IPS-NIHi11 (cell line): ENCODE results near the gene GALNT9.
"Not testable (repeated sequence)": the region's sequence is repeated elsewhere in the genome, so short reads cannot be mapped to it uniquely, and the experiment has no call there.

Source experiments
- DNase-seq: peaks from one replicate; pipeline ENCODE4 v3.0.0; 2012; ENCODE audit warnings: mixed read lengths, low spot score

Gene GALNT9

DNA sequence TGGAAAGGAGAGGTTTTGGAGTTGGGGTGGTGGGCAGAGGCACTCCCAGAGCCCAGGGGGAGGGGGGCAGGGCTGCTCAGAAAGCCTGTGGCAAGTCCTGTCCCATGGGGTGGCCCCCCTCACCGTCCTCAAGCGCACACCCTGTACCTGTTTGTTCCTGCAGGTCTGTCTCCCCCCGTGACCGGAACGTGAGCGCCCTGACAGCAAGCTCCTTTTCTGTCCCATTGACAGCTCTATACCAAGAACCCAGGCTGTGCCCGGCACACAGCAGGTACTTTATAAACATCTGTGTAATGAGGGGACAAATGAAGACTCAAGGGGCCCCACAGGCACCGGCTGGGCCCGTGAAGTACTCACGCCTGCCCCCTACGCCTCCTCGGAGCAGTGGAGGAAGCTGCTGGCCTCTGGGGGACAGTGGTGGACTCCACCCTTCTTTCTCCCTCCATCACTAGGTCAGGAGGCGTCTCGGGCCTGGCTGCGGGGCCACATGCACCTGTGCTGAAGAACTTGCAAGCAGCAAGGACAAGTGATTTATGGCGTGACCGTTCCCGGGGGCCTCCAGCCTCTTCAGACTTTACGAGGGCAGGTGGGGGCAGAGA lies 65.8 kb downstream of the GALNT9 start:
- no peak for DNase-seq

DNA sequence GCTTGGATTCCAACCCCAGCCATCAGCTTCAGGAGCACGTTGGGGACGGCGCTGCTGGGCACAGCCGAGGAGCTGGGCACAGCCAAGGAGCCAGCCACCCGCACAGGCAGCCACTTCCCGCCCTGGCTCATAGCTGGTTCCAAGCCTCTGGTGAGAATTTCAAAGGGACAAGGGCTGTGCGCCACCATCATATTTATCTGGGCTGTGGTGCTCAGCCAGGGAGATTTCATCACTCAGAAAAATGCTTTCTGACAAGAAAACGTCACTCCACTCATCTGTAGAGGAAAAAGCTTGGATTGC lies 66.4 kb downstream of the GALNT9 start:
- DNase-seq = no peak

DNA sequence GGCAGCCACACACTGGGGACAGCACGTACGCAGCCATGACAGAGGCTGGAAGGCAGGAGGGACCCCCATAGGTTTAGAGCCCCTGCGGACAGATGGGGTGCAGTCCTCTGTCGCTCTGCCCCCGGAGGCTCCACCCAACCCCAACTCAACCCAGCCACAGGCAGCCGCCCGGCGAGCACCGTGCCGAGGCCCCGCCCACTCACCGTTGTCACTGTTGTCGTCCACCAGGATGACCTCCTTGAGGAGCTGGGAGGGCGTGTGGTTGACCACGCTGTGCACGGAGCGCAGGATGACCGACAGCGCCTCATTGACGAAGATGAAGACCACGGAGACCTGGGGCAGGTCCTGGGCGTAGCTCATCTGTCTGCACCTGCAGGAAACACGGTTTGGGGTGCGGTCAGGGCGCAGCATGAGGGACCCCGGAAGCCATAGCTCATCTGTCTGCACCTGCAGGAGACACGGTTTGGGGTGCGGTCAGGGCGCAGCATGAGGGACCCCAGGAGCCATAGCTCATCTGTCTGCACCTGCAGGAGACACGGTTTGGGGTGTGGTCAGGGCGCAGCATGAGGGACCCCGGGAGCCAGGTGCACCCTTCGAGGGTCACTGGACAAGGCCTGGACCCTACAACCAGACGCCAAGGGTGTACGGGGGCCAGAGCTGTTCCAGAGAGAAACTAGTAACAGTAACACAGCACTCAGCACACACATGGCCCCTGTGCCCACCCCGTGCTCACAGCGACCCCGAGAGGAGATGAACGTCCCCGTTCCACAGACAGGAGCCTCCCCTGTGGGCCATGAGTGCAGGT lies 66.9 kb downstream of the GALNT9 start:
- DNase-seq = no peak

DNA sequence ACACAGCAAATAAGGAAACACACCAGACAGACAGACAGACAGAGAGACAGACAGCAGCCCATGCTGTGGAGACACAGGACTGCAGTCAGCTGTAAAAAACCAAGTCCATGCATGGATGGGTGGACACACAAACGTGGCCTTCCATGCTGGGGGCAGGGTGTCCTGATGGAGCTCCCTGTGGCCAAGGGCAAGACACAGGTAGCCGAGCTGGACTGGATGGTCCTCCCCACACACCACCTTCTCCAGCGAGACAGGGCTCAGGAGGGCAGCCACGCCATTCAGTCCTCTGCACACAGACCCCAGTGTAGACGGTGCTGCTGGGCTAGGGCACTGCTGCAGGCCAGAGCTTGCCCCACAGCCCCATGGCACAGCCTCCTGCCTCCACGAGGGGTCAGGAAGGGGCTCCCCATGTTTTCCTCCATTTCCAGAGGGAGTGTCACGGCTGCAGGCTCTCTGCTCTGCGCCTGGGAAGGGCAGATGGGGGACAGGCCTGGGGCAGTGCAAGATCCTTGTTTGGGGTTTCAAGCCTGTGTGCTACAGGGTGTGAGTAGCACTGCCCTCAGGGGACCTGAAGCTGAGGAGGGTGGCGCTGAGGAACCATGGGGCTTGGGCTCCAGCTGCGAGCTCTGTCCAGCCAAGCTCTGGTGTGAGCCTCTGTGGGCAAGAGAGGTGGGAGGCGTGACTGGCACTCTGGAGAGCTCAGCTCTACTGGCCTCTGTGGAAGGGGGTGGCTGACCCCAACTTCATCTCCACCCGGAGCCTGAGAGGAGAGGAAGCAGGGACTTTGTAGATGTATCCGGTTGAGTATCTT lies 67.9 kb downstream of the GALNT9 start:
- DNase-seq = no peak

DNA sequence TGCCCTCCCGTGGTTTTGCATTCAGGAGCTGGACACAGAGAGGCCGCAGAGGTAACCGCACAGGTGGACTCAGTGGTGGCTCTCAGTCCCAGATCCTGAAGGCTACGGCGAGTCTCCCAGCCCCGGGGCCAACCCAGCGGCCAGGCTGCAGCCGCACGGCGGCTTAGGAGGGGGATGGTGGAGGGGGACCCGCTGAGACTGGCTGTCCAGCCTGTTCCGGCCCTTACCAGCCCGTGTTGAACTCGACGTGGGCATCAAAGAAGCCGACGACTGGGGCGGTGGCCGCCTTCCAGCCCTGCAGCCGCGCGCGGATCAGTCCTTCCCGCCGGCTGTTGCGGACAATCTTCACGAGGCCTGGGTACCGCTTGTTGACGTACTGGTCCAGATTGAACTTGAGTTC lies 68.7 kb downstream of the GALNT9 start:
- no peak for DNase-seq

DNA sequence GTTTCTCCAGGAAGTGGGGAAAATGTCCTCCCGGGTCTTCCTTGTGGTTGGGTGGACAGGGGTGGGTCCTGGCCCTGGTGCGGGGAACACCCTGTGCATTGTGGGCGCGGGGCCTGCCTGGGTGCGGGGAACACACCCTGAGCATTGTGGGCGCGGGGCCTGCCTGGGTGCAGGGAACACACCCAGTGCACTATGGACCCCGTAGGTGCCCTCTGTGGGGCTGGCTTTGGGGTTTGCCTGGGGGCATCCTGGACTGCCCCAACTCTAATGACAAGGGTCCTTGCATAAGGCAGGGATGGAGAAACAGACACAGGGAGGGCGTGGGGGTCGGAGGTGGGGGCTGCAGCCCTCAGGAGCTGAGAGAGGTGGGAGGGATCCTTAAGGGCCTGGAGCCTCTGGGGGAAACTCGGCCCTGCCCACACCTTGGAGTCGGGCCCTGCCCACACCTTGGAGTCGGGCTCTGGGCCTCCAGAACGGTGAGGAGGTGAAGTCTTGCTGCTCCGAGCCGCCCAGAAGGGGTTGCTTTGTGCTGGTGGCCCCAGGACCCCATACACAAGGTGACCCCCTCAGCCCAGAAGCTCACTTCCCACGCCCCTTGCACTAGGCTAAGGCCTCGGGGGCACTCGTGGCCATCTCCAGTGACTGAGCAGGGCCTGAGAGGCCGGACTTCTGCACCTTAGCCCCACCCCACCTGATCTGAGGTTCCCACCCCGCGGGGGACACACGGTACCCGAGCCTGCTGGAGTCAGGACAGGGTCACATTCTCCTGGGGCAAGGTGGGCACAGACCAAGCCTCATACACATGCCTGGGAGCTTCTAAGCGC lies 69.3 kb downstream of the GALNT9 start:
- no peak for DNase-seq

DNA sequence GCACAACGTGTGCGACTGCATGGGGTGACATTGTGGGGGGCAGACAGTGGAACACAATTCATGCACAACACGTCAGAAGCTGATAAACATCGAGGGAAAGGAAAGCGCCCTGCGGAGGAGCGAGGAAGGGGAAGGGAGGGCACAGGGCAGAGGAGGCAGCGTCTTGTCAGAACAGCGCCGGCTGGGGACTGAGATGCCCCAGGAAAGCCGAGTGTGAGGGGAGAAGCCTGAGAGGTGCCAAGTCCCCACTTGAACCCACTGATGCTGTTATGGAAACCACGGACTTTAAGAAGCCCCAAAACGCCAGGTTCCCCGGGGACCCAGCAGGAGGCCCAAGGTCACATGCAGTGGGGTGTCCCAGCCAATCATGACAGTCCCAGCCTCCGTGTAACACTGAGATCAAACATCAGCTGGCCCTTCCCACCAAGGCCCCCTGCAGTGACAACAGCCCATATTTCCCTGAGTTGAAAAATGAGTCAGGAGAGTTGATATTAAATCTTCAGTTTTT lies 70.0 kb downstream of the GALNT9 start:
- no peak for DNase-seq

DNA sequence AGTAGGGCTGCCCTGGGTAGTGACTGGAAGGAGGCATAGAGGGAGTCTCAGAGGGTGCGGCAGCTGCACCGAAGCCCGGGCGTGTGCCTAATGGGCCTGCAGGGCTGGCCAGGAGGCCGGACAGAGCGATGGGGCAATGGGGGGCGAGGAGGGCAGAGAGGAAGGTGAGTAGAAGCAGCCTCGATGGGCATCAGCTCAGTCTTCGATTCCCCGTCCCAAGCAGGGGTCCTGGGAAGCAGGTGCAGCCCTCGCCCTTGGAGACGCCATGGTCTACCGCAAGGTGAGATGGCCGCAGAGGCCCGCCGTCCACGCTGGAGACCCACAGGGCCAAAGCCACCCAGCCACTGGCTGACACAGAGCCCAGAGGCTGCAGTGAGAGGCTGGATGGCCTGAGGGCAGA lies 70.8 kb downstream of the GALNT9 start:
- no peak for DNase-seq

DNA sequence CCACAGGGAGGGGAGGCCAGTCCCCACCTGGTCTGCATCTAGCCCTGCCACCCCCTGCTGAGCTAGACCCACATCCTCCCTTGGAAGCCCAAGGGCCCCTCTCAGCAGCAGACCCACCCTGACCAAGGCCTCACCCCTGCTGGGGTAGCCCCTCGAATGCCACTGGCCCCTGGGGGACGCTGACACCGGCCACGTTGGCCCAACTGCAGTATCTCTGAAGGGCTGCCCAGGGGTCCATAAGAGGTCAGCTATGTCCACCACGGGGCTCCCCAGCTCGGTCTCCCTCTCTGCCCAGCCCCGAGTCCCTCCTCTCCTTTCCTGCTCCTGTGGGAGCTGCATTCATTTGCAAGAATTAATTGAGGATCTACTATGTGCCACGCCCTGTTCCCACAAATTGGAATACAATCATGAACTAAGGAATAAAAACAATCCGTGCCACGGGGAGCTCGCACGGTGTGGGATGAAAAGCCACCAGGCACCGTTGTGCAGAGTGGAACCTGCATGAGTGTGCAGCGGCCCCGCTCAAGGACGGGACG lies 71.4 kb downstream of the GALNT9 start:
- no peak for DNase-seq

DNA sequence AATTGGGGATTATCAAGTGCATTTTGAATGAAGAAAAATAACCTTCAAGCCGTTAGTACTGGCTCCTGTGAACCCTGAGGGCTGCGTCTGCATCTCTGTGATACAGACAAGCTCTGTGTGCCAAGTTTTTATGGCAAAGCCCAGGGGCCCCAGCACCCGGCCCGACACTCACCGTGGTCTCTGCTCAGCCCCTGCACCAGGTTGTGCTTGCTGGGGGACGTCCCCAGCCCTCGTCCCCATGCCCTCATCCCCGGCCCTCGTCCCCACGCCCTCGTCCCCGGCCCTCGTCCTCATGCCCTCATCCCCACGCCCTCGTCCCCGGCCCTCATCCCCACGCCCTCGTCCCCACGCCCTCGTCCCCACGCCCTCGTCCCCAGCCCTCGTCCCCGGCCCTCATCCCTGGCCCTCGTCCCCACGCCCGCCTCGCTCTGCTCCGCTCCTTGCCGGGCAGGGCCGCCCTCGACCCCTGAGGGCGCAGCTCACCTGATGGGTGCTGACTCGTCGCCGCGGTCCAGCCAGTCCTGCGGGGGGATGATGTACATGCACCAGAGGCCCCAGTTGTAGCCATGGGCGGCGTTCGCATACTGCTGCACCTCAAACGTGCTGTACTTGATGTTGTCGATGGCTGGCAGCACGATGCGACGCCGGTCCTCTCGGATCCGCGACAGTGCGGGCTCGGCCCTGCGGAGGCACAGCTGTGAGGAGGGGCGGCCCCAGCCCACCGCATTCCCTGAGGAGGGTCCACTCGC lies 72.0 kb downstream of the GALNT9 start:
- no peak for DNase-seq

DNA sequence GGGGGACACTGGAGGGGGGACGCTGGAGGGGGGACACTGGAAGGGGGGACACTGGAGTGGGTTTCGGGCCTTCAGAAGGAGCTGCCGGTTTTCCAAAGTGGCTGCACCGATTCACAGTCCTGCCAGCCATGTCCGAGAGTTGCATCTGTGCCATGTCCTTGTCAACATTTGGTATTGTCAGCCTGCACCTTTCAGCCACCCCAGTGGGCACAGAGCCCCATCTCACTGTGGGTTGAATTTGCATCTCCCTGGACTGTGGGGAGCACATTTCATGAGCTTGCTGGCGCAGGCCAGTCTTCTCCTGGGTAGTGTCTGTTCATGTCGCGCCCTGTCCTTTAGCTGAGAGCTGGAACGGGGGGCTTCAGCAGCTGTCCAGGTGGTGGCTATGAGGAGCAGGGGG lies 72.7 kb downstream of the GALNT9 start:
- no peak for DNase-seq

DNA sequence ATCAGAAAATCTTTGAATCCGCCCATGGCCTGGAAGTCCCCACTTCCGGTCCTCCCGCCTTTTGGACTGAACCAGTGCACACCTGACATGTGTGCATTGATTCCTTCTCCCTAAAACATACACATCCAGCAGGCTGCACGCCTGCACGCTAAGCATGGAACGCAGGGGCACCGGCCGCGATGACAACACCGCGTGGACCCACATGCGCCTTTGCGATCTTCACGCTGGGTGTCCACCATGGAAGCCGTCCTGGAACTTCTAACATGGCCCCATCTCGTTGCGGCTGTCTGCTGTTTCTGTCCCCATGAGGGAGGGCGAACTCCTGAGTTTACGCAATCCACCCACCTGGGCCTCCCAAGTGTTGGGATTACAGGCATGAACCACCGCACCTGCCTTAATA lies 73.7 kb downstream of the GALNT9 start:
- no peak for DNase-seq

DNA sequence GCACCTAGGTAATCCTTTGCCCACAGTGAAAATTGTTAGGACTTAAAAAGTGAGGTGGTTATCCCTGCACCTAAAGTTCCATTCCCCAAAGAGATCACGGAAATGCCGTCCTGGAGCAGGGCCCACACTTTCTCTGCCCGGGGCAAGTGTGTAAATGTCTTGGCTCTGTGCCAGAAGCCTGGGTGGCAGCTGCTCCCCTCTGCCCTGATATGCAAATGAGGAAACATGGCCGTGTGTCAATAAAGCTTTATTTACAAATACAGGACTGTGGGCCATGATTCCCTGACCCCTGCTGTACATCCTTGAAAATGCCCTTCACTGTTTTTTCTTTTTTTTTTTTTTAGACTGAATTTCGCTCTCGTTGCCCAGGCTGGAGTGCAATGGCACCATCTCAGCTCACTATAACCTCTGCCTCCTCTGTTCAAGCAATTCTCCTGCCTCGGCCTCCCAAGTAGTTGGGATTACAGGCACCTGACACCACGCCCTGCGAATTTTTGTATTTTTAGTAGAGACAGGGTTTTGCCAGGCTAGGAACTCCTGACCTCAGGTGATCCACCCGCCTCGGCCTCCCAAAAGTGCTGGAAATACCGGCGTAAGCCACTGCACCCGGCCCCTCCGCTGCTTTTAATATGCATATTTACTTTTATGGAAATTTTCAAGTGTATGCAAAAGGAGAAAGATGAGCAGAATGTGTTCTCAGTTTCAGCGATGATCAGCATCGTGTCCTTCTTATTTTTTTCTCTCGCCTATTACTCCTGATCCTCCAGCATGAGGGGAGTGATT lies 75.5 kb downstream of the GALNT9 start:
- DNase-seq = no peak

DNA sequence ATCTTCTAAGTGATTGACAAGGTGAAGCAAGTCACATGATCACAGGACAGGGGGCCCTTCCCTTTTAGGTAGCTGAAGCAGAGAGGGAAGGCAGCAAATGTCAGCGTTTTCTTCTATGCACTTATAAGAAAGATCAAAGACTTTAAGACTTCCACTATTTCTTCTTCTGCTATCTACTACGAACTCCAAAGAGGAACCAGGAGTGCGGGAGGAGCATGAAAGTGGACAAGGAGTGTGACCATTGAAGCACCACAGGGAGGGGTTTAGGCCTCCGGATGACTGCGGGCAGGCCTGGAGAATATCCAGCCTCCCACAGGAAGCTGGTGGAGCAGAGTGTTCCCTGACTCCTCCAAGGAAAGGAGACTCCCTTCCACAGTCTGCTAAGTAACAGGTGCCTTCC lies 76.4 kb downstream of the GALNT9 start:
- not testable (repeated sequence) for DNase-seq

DNA sequence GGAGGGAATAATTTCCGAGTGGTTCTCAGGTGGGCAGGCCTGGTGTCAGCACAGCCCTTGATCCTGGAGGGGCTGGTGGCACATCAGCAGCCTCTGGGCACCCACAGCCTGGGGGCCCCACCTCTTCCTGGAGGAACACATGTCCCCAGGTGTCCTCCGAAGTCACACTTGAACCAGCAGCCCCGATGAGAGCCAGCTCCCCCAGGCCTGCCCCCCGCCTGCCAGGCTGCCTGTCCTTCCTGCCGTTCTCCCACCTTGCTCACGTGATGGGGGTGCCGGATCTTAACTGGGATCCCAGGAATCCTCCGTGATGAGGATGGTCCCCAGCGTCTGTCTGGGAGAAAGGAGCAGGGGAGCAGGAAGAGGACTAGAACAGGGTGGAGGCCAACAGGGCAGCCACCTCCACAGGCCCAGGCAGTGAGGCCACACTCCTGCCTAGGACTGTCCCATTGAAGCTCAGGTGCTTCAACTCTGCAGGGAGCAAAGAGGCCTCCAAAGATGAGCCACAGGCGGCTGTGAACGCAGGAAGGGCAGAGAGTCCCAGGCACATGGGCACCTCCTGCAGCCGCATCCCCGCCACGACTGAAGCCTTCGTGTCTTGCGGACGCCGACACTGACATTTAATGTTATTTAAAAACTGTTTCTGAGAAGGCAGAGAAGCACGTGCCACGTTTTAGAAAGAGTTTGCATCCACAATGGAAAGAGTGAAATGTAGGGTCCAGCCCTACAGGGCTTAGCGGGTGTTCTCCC lies 77.5 kb downstream of the GALNT9 start:
- DNase-seq = no peak

DNA sequence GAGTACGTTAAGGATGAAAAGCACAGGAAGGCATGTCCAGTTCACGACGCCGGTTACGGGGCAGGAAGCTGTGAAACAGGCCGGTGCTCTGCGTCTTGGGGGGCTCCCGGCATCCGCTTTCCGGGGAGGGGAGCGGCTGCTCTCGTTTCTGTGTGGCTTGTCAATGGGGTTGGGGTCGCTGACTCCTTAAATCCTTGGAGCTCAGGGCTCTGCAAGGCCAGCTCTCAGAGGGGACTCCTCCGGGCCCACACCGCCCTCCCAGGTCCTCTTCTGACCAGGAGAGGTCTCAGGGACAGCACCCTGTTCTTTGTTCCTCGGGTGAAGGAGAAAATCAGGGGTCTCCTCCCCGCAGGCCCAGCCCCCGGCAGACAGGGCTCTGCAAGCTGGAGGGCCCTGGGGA lies 78.1 kb downstream of the GALNT9 start:
- DNase-seq = no peak

DNA sequence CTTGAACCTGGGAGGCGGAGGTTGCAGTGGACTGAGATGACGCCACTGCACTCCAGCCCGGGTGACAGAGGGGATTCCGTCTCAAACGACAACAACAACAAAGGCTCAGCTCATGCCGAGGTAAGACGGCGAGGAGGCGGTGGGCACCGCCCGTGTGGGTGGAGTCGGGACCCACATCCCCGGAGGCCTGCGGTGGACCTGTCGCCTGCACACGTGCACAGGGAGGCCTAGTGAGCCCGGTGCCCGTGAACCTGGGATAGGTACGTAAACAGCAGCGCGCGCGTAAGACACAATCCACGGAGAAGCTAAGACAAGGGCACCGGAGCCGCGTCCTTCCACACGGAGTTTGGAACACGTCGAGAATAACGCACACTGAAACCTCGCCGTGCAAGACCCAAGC lies 78.7 kb downstream of the GALNT9 start:
- no peak for DNase-seq

DNA sequence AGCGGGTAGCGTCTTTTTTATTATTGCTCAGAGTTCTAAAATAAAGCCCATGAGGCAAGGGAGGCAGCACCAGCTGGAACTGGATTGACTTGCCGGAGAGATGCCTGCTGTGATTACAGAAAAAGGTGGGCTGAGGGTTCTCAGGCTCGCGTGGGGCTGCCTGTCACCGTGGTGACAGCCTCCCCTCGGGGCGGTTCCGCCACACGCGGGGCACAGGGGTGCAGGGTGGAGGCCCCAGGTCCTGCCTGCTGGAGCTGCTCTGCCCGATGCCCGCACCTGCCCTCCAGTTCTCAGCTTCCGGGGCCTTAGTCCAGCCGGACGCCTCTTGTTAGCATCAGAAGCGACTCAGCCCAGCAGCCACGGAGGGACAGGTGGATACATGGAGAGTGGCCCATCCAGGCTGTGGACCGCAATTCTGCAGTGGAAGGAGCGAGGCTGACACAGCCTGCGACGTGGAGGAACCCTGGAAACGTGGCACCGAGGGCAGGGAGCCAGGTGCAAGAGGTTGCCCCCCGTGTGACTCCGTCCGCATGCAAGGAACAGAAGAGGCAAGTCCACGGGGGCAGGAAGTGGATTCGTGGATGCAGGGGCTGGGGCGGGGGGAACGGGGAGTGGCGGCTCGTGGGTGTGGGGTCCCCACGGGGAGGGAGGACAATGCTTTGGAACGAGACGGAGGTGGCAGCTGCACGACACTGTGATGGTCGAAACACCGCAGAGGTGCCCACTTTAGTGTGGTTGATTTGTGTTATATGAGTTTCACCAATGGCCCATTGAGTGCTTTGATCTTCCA lies 79.5 kb downstream of the GALNT9 start:
- no peak for DNase-seq
